ENCODE data around the gene WDR75. TPM values are rescaled to one million over a fixed set of nuclear protein-coding genes. Genes with fewer than 3 reads are reported as not detected.

Gene WDR75
- total and polyA plus RNA-seq, 2 of the 13 experiments (the other 11 are each of a cell fraction or from before 2014, with no cell fraction given): 63.0 to 74.1 TPM

DNA sequence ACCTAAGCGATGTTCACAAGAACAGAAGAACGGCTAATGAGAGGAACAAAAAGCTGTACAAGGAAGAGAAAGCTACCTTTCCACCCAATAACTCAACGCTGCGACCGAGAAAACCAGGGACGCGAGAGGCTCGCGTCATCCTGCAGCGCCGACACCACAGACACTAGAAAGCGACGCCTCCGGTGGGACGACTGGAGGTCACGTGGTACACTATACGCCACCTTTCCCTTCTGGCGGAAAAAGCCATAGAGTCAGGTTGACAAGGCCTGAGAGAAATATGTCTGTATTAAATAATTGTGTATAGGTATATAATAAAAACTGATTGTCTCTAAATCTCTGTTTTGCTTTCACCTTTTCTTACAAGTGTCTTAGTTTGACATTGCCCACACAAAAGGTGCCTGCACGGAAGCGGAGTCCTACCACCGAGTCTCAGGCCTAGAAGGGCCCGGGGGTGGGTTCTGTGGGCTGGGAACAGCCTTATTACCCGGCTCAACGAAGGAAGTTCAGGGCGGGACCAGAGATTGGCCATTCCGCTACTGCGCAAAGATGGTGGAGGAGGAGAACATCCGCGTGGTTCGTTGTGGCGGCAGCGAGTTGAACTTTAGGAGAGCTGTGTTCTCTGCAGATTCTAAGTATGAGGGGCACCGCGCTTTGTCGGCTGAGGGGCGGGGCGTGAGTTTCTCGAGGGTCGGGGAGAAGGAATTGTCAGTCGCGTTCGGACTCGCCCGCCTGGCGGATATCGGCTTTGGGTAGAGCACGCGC is at the start of gene WDR75 (continued):
- peak; percentile 31; the same call in 1 of the 2 replicates for TF ChIP-seq CEBPG (CRISPR knock-in tag; IDR thresholded peaks at IDR 0.05)
- peak; percentile 83 for TF ChIP-seq FOXK1 (CRISPR knock-in tag; IDR thresholded peaks at IDR 0.05; ENCODE audit: borderline replicate concordance, low read depth)
- TF ChIP-seq ZNF281 (CRISPR knock-in tag; IDR thresholded peaks at IDR 0.05; ENCODE audit: borderline replicate concordance): no peak
- no peak; the same call in 1 of the 2 replicates for TF ChIP-seq TSC22D2 (CRISPR knock-in tag; IDR thresholded peaks at IDR 0.05; ENCODE audit: borderline replicate concordance)
- TF ChIP-seq ZBTB33 (CRISPR knock-in tag; IDR thresholded peaks at IDR 0.05): 0 out of 2 replicates have a peak, but pooled peaks have one; percentile 55
- TF ChIP-seq ZGPAT (CRISPR knock-in tag; IDR thresholded peaks at IDR 0.05): peak; percentile 95
- TF ChIP-seq ZNF33A (CRISPR knock-in tag; IDR thresholded peaks at IDR 0.05; ENCODE audit: borderline replicate concordance): no peak
- TF ChIP-seq TARDBP (CRISPR knock-in tag; IDR thresholded peaks at IDR 0.05): peak; percentile 87; the same call in 1 of the 2 replicates
- peak; percentile 24; the same call in 1 of the 2 replicates for TF ChIP-seq NCOA2 (CRISPR knock-in tag; IDR thresholded peaks at IDR 0.05)
- TF ChIP-seq ZC3H13 (CRISPR knock-in tag; IDR thresholded peaks at IDR 0.05): no peak; the same call in 1 of the 2 replicates
- TF ChIP-seq ZFP1 (CRISPR knock-in tag; IDR thresholded peaks at IDR 0.05): peak; percentile 55; the same call in 1 of the 2 replicates
- no peak for TF ChIP-seq PRDM4 (CRISPR knock-in tag; IDR thresholded peaks at IDR 0.05; ENCODE audit: borderline replicate concordance)
- TF ChIP-seq GTF3A (CRISPR knock-in tag; conservative IDR thresholded peaks at IDR 0.05): no peak
- TF ChIP-seq ZNF430 (CRISPR knock-in tag; IDR thresholded peaks at IDR 0.05): peak; percentile 75
- TF ChIP-seq GMEB2 (CRISPR knock-in tag; IDR thresholded peaks at IDR 0.05; ENCODE audit: low read depth): no peak
- peak; percentile 72; the same call in 1 of the 2 replicates for TF ChIP-seq ZFAT (CRISPR knock-in tag; conservative IDR thresholded peaks at IDR 0.05)
- TF ChIP-seq HIVEP1 (CRISPR knock-in tag; IDR thresholded peaks at IDR 0.05): peak; percentile 66; the same call in 1 of the 2 replicates
